Loucy (cell line): Measurements from ENCODE around the gene RGS11.

Experiments used
- H2AFZ ChIP-seq: fragments of 200-600 bp; sonication (generic); 2 replicates; pipeline ENCODE4 v1.6.0; 2016; ENCODE audit warnings: antibody characterized with exemption, mild to moderate bottlenecking, low read length, moderate library complexity
- H3F3A ChIP-seq: fragments of 200-600 bp; 2 replicates; pipeline ENCODE4 v1.6.0; 2016; ENCODE audit warnings: antibody characterized with exemption, low read depth, mild to moderate bottlenecking
- H3K27me3 ChIP-seq: fragments of 200-600 bp; sonication (generic); 2 replicates; pipeline ENCODE4 v1.6.1; 2014; ENCODE audit warnings: low read length, mild to moderate bottlenecking; ENCODE audit not compliant: insufficient read depth, poor library complexity, severe bottlenecking
- H3K36me3 ChIP-seq: fragments of 200-600 bp; sonication (generic); 2 replicates; pipeline ENCODE4 v1.6.1; 2016; ENCODE audit warnings: low read length; ENCODE audit not compliant: insufficient read depth
- H3K4me1 ChIP-seq: fragments of 200-600 bp; sonication (generic); 2 replicates; pipeline ENCODE4 v1.5.1; 2014; ENCODE audit warnings: low read length, mild to moderate bottlenecking; ENCODE audit not compliant: insufficient read depth, poor library complexity, severe bottlenecking
- H3K4me2 ChIP-seq: fragments of 200-600 bp; sonication (generic); 2 replicates; pipeline ENCODE4 v1.6.0; 2014; ENCODE audit warnings: antibody characterized with exemption, low read length, low read depth, mild to moderate bottlenecking; ENCODE audit not compliant: poor library complexity, severe bottlenecking
- H3K4me3 ChIP-seq: fragments of 200-600 bp; sonication (generic); 2 replicates; pipeline ENCODE4 v1.5.1; 2014; ENCODE audit warnings: low read length, mild to moderate bottlenecking, mixed read lengths; ENCODE audit not compliant: poor library complexity, severe bottlenecking
- H3K79me2 ChIP-seq: fragments of 200-600 bp; sonication (generic); 2 replicates; pipeline ENCODE4 v1.6.1; 2014; ENCODE audit warnings: low read length; ENCODE audit not compliant: insufficient read depth
- H3K9ac ChIP-seq: fragments of 200-600 bp; sonication (generic); 2 replicates; pipeline ENCODE4 v1.6.0; 2014; ENCODE audit warnings: mild to moderate bottlenecking, low read depth, low read length, moderate library complexity; ENCODE audit not compliant: poor library complexity, severe bottlenecking
- H3K9me2 ChIP-seq: fragments of 200-600 bp; sonication (generic); replicated peaks from 2 replicates; pipeline ENCODE4 v1.6.1; 2016; ENCODE audit warnings: low read depth, low read length, mixed read lengths
- H3K9me3 ChIP-seq: fragments of 200-600 bp; sonication (generic); 2 replicates; pipeline ENCODE4 v1.6.1; 2014; ENCODE audit warnings: mild to moderate bottlenecking, antibody characterized with exemption, low read length, low read depth; ENCODE audit not compliant: insufficient read depth
- H4K20me1 ChIP-seq: fragments of 200-600 bp; sonication (generic); 2 replicates; pipeline ENCODE4 v1.6.0; 2014; ENCODE audit warnings: antibody characterized with exemption, low read length, mild to moderate bottlenecking; ENCODE audit not compliant: insufficient read depth, poor library complexity, severe bottlenecking
- CTCF ChIP-seq: fragments of 200-600 bp; sonication (generic); conservative IDR thresholded peaks from 2 replicates; pipeline ENCODE4 v1.5.1; 2014; ENCODE audit warnings: mild to moderate bottlenecking, antibody characterized with exemption, low read length
- EZH2phosphoT487 ChIP-seq: fragments of 200-600 bp; IDR thresholded peaks from 2 replicates; pipeline ENCODE4 v1.6.1; 2018; ENCODE audit warnings: antibody characterized with exemption, mild to moderate bottlenecking, moderate library complexity, borderline replicate concordance

The RGS11 gene

GRCh38 chr16:282491-282890 is 6.7 kb upstream of the RGS11 start:
- Histone ChIP-seq H3K9ac (no peak overlapping the region), H3K9me2 (no peaks in the 10 kb centered on the region), H3K79me2 (no peaks in the 10 kb centered on the region), H3K4me1 (peaks cover 8% of the 10 kb centered on the region), H3F3A (no peaks in the 10 kb centered on the region; the same call in 1 of the 2 replicates), H4K20me1 (no peaks in the 10 kb centered on the region), H3K27me3 (no peaks in the 10 kb centered on the region), H3K4me3 (no peak overlapping the region), H3K9me3 (no peaks in the 10 kb centered on the region), H2AFZ (no peak overlapping the region), H3K4me2 (no peak overlapping the region), H3K36me3 (no peaks in the 10 kb centered on the region)
- TF ChIP-seq CTCF (no peak), EZH2phosphoT487 (no peak)

- no peaks in the 10 kb centered on the region; the same call in 1 of the 2 replicates for H3F3A ChIP-seq
- H3K36me3 ChIP-seq = no peaks in the 10 kb centered on the region
- no peaks in the 10 kb centered on the region for H3K9me3 ChIP-seq
- H3K79me2 ChIP-seq = no peaks in the 10 kb centered on the region
- H3K27me3 ChIP-seq = no peaks in the 10 kb centered on the region
- TF ChIP-seq CTCF = no peak
- no peak overlapping the region for H3K4me2 ChIP-seq
- H3K9ac ChIP-seq = no peak overlapping the region
- no peaks in the 10 kb centered on the region for H4K20me1 ChIP-seq
- H3K4me3 ChIP-seq = no peak overlapping the region
- H2AFZ ChIP-seq = no peak overlapping the region
- H3K4me1 ChIP-seq = peaks cover 8% of the 10 kb centered on the region
- H3K9me2 ChIP-seq = no peaks in the 10 kb centered on the region
Observed at GRCh38 chr16:281660-282255, 6.0 kb upstream of the RGS11 start.

GRCh38 chr16:280991-281659 is 5.4 kb upstream of the RGS11 start:
- Histone ChIP-seq H4K20me1 (no peaks in the 10 kb centered on the region), H2AFZ (no peak overlapping the region), H3K9me2 (no peaks in the 10 kb centered on the region), H3K4me1 (peaks cover 8% of the 10 kb centered on the region), H3K9ac (no peak overlapping the region), H3F3A (no peaks in the 10 kb centered on the region; the same call in 1 of the 2 replicates), H3K36me3 (no peaks in the 10 kb centered on the region), H3K4me3 (no peak overlapping the region), H3K27me3 (no peaks in the 10 kb centered on the region), H3K79me2 (no peaks in the 10 kb centered on the region), H3K4me2 (no peak overlapping the region), H3K9me3 (no peaks in the 10 kb centered on the region)
- TF ChIP-seq EZH2phosphoT487 (no peak), CTCF (no peak)
